Measurements from ENCODE around the gene PRSS12.

GRCh38 chr4:118259111-118259510 lies 93.7 kb downstream of the PRSS12 start:
- TF ChIP-seq CTCF (IDR thresholded peaks at IDR 0.05) (no peak), POLR2A (IDR thresholded peaks at IDR 0.05) (no peak)

Data from vagina (tissue), 2 donors.